Stimulated activated CD8-positive, alpha-beta memory T cell treated with anti-CD3 and anti-CD28 coated beads, Interleukin-7, amount 100 ng/mL, for 48 hours (primary cell): ENCODE data around the gene PRADC1.

ENCODE experiments used
- DNase-seq, 2 donors: peaks; one replicate each; pipeline ENCODE4 v3.0.0-alpha.2; 2020; ENCODE audit warnings: low read depth in 1 of 2; ENCODE audit errors: extremely low read depth in 1 of 2

PRADC1 gene

GRCh38 chr2:73238149-73238548 lies 5.1 kb upstream of the PRADC1 start:
- DNase-seq = no peak

GRCh38 chr2:73237168-73237567 lies 4.1 kb upstream of the PRADC1 start:
- DNase-seq = no peak

- no peak for DNase-seq
Measured at GRCh38 chr2:73235315-73236028, 2.4 kb upstream of the PRADC1 start.

GRCh38 chr2:73233932-73234832 lies 1.1 kb upstream of the PRADC1 start, which contains the start of gene CCT7:
TSS of gene CCT7 (plus strand) at chr2:73234308. CDS start at chr2:73234379, 71 bp downstream.
- peak; percentile 71 to 81 for DNase-seq

GRCh38 chr2:73232403-73233153 lies 461 bp downstream of the PRADC1 start:
- peak in 1 of 2 donors; percentile 10 for DNase-seq

- DNase-seq = no peak
Measured at GRCh38 chr2:73228631-73229030, 4.4 kb downstream of the PRADC1 start.

- no peak for DNase-seq
Measured at GRCh38 chr2:73227086-73227485, 6.0 kb downstream of the PRADC1 start.

GRCh38 chr2:73225513-73226360 lies 7.3 kb downstream of the PRADC1 start:
- DNase-seq = no peak

GRCh38 chr2:73223821-73224220 lies 9.2 kb downstream of the PRADC1 start:
- no peak for DNase-seq

- no peak for DNase-seq
Measured at GRCh38 chr2:73218298-73218697, 14.7 kb downstream of the PRADC1 start.

- no peak for DNase-seq
Measured at GRCh38 chr2:73217826-73218225, 15.2 kb downstream of the PRADC1 start.

GRCh38 chr2:73217160-73217559 lies 15.9 kb downstream of the PRADC1 start:
- no peak for DNase-seq

- DNase-seq = no peak
Measured at GRCh38 chr2:73215254-73215653, 17.8 kb downstream of the PRADC1 start.

- peak; percentile 83 to 86 for DNase-seq
Measured at GRCh38 chr2:73214120-73215035, 18.7 kb downstream of the PRADC1 start, which contains the start of gene SMYD5. TSS of gene SMYD5 (plus strand) at chr2:73214245. CDS start at chr2:73214267, 22 bp downstream.

- DNase-seq = peak; percentile 45 to 61
Measured at GRCh38 chr2:73212448-73213176, 20.4 kb downstream of the PRADC1 start.

- no peak for DNase-seq
Measured at GRCh38 chr2:73212098-73212447, 21.0 kb downstream of the PRADC1 start.

GRCh38 chr2:73210696-73211095 lies 22.3 kb downstream of the PRADC1 start:
- DNase-seq = no peak

- DNase-seq = no peak
Measured at GRCh38 chr2:73210019-73210418, 23.0 kb downstream of the PRADC1 start.

GRCh38 chr2:73208258-73208657 lies 24.8 kb downstream of the PRADC1 start:
- no peak for DNase-seq
